Bronchial epithelial cell (primary cell): ENCODE results near the gene RGS6. TPM values are rescaled to one million over a fixed set of nuclear protein-coding genes. Genes with fewer than 3 reads are reported as not detected.

ENCODE experiments used
- DNase-seq: peaks from one replicate; pipeline ENCODE4 v3.0.0-alpha.2; 2010; ENCODE audit warnings: low read depth
- FAIRE-seq: peaks from 2 replicates; lab custom pipeline; 2011; peaks lifted over from hg19 to GRCh38; lab: Jason Lieb, UNC
- H3K27me3 ChIP-seq: 2 replicates; pipeline ENCODE4 v1.5.1; 2011; ENCODE audit warnings: low read length; ENCODE audit not compliant: control insufficient read depth, insufficient read depth
- H3K36me3 ChIP-seq: 2 replicates; pipeline ENCODE4 v1.5.1; 2011; ENCODE audit warnings: low read length; ENCODE audit not compliant: control insufficient read depth, insufficient read depth
- H3K4me3 ChIP-seq: 2 replicates; pipeline ENCODE4 v1.5.1; 2011; ENCODE audit warnings: mild to moderate bottlenecking, low read depth, low read length, control low read depth
- CTCF ChIP-seq: IDR thresholded peaks from 2 replicates; pipeline ENCODE4 v1.5.1; 2011; ENCODE audit warnings: mild to moderate bottlenecking, moderate library complexity, low read length, control low read depth, inconsistent platforms; ENCODE audit not compliant: insufficient read depth, severe bottlenecking
- total RNA-seq: library from RNA; depleted of rRNA; stranded (reverse); fragments of >200 nt; gene quantifications from 2 replicates; pipeline ENCODE4 v1.2.1, GENCODE V29; 2014

The RGS6 gene
- total RNA-seq, 1 donor from 2014 or later: not detected

- Histone ChIP-seq H3K36me3 (no peaks in the 10 kb centered on the region), H3K27me3 (no peaks in the 10 kb centered on the region), H3K4me3 (no peak overlapping the region)
- no peak for DNase-seq
- no peak for FAIRE-seq
- TF ChIP-seq CTCF: no peak
Measured at GRCh38 chr14:72027061-72027460, 94.8 kb downstream of the RGS6 start.

DNA sequence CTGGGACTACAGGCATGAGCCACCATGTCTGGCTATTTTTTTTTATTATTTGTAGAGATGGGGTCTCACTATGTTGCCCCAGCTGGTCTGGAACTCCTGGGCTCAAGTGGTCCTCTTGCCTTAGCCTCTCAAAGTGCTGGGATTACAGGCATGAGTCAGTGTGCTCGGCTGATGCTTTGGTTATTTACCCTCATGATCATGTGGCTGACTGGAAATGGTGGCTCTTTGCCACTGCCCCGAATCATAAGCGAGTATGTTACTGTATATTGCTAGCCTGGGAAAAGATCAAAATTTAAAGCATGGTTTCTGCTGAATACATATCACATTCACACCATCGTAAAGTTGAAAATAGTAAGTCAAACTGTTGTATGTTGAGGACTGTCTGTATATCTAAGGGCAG lies 101.1 kb downstream of the RGS6 start:
- H3K36me3 ChIP-seq: no peaks in the 10 kb centered on the region
- H3K4me3 ChIP-seq: no peak overlapping the region
- FAIRE-seq (no peak), DNase-seq (no peak)
- no peaks in the 10 kb centered on the region for H3K27me3 ChIP-seq
- no peak for TF ChIP-seq CTCF

DNA sequence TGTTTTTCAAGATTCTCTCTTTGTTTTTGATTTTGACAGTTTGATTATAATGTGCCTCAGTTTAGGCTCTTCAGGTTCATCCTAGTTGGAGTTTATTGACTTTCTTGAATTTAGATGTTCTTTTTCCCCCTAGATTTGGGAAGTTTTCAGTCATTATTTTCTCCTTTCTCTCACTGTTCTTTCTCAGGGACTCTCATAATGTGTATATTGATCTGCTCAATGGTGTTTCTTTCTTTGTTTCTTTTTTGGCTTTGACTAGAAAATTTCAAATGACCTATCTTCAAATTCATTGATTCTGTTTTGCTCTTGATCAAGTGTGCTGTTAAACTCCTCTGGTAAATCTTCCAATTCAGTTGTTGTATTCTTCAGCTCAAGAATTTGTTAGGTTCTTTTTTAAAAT lies 108.3 kb downstream of the RGS6 start:
- Histone ChIP-seq H3K36me3 (no peaks in the 10 kb centered on the region), H3K27me3 (no peaks in the 10 kb centered on the region), H3K4me3 (no peak overlapping the region)
- DNase-seq (no peak), FAIRE-seq (no peak)
- no peak for TF ChIP-seq CTCF

- TF ChIP-seq CTCF: no peak
- FAIRE-seq: no peak
- DNase-seq: no peak
Measured at GRCh38 chr14:72045271-72045670, 113.0 kb downstream of the RGS6 start.

DNA sequence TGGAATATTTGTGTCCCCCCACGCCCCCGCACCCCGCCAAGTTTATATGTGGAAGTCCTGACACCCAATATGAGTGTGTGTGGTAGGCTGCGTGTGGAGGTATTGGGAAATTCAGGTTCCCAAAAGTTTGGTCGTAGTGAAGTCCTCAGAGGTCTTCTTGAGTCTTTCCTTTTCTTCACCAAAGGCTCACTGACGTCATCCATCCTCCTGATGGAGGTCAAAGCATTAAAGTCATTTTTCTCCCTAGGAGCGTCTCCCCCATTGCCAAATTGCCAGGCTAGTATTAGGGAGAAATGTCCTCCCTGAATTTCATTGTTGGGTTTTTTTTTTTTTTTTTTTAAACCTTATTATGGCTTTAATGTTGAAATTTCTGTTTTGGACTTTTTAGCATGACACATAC lies 113.7 kb downstream of the RGS6 start:
- Histone ChIP-seq H3K4me3 (no peak overlapping the region), H3K36me3 (no peaks in the 10 kb centered on the region), H3K27me3 (no peaks in the 10 kb centered on the region)
- DNase-seq (no peak), FAIRE-seq (no peak)
- TF ChIP-seq CTCF: no peak

More at GRCh38 chr14:72045271-72045670, 113.0 kb downstream of the RGS6 start:
- no peaks in the 10 kb centered on the region for H3K36me3 ChIP-seq
- no peaks in the 10 kb centered on the region for H3K27me3 ChIP-seq
- H3K4me3 ChIP-seq: no peak overlapping the region

DNA sequence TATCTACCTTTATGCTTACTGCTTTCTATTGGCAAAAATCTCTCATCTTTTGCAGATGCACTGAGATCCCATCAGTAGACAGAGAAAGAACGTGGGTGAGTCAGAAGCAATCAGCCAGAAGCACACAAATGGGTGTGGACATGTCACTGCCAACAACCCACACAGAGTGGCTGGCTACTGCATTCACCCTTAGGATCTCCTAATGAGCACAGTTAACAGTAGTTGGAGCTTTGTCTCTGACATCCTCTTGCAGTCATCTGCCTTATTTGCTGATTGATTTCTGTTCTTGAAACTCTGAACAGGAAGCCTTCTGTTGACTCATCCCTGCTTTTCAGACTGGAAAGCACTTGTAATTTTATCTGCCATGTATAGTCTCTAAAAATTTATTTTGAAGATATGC lies 117.2 kb downstream of the RGS6 start:
- FAIRE-seq (peak; percentile 94), DNase-seq (peak; percentile 22)
- no peaks in the 10 kb centered on the region for H3K27me3 ChIP-seq
- no peaks in the 10 kb centered on the region for H3K36me3 ChIP-seq
- no peak overlapping the region for H3K4me3 ChIP-seq
- no peak for TF ChIP-seq CTCF
